Hematopoietic multipotent progenitor cell treated with erythropoietin and hydrocortisone succinate and interleukin-3 and kit ligand, for 17 days (in vitro differentiated cells): ENCODE results near the gene GMIP.
A peak's percentile ranks its signal among the peaks of the same experiment; 100 is the strongest.

Experiments used
- DNase-seq: peaks from one replicate; pipeline ENCODE4 v3.0.0-alpha.2; 2015; ENCODE audit warnings: low spot score

Gene GMIP

DNA sequence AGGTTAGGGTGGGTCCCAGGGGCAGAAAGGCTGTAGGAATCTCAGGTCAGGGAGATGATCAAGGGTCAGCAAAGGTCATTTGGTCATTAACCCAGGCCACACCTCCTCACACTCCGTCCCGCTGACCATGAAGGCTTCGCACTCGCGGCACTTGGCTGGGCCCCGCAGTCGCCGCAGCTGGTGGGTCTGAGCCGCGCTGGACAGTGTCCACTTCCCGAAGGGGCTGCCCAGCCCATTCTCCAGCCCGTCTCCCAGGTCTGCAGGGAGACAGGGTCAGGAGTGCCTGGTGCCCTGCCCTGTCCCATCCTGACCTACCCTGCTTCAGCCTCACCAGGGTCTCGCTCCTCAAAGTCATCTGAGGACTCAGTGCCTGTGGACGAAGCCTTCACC is 8.1 kb downstream of the GMIP start:
- DNase-seq: no peak

DNA sequence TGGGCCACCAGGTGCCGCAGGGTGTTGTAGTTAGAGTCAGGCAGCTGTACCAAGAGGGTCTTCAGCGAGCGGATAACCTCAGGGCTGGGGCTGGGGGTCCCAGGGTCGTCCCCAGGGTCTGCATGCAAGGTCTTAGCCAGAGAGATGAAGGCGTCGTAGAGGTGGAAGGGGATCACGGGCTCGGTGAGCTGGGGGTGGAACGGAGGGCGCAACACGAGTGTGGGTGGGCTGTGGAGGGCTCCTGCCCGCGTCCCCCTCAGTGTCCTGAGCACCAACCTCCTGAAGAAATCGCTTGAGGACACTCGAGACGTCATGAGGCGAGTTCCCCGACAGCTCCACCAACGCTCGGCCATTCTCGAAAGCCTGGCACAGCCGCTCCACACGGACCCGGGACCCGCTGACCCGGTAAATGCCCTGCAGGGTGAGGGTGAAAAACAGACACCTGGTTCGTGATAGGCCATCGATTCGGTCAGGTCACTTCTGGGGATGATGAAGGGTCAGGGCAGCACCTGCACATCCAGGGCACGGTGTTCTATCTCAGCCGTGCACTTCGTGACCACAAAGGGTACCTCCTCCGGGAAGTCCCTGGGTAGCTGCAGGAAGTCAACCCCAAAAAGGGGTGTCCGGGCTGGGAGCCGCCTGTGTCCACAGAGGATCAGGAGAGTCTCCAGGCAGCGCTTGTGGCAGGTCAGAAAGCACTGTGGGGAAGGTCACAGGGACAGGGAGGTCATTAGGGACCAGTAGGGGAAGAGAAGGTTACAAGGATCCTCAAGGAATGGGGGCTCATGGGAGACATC is 8.7 kb downstream of the GMIP start:
- no peak for DNase-seq

DNA sequence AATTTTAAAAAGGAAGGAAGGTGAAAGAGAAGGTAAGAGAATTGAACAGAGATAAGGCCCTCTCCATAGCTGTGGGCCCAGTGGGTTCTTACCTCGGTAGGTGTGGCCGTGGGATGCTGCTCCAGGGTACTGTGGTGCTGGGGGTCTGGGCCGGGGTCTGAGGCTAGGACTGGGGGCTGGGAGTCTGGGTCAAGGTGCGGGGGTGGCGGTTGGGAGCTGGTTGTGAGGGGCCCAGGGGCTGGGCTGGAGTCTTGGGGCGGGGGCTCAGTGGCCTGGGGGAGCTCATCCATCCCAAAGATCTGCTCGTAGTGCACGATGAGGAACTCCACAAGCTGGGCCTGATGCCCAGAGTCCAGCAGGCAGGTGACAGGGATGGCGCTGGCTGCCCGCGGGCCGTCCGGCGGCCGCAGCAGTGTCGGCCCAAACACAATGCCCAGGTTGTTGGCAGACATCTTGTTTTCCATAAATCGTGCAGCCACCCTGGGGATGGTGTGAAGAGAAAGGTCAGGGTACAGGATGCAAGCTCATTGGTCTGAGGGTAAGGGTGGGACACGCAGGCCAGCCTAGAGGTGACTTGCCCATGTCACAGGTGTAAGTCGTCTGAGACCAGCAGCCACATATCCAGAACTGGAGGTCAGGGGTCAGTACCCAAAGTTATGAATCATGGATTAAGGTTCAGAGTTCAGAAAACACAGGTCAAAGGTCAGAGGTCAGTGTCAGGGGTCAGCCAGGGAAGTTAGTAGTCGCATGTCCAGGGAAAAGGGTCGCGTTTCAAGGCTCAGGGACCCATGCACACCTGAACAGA is 9.5 kb downstream of the GMIP start:
- DNase-seq: no peak

DNA sequence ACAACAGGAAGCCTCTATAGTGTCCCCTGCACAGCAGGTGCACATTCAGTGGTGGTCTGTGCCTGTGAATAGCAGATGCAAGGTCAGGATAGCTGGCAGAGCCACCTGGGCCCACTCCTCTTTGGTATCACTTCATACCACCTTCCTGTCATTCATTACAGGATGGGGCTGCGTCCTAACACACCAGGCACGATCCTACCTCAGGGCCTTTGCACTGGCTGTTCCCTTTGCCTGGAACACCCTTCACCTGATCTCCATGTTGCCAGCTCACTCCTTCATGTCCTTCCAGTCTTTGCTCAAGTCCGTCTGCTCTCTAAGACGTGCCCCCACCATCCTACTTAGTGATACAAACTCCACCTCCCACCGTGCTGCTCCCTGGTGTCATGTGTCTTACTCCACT is 10.8 kb downstream of the GMIP start:
- DNase-seq: no peak

DNA sequence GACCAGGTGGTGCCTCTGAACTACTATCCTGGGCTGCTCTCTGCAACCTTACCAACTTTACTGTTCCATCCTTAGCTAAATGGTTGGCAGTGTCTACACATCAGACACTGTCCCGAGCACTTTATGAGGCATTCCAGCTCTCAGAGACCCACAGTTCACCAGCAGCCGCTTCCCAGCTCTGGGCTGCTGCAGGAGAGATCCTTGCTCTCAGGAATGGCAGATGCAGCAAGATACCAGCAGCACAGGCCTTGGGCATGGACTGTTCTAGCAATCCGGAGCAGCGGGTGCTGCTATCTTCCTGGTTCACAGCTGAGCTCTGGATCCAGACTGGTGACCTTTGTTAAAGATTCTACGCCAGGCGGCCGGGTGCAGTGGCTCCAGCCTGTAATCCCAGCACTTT is 12.1 kb downstream of the GMIP start:
- no peak for DNase-seq

DNA sequence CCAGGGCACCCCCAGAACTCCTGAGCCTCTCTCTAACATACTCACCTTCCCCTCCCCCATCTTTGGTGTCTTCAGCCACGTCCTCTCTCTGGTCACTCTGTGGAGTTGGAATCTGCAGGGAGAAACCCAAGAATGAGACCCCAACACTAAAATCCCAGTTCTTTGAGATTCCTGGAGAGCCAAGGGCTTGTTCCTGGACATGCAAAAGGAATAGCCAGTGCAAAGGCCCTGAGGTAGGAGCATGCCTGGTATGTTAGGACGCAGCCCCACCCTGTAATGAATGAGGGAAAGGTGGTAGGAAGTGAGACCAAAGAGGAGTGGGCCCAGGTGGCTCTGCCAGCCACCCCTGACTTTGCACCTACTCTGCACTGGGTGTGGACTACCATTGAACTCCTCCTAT is 13.0 kb downstream of the GMIP start:
- DNase-seq: no peak

DNA sequence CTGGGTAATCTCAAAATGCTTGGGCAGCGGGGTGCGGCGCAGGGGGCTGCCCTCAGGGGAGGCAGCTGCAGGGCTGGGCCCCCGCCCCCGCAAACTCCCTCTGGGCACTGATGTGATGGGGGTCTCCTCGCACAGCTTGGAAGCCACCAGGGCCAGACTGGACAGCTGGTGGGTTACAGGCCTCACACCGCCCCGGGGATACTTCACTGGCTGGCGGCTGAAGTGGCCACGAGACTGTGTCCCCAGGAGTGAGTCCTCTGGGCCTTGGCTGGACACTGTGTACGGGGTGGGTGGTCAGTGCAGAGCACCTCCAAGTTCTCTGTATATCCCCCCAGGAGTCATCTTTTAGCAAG is 13.4 kb downstream of the GMIP start:
- no peak for DNase-seq

DNA sequence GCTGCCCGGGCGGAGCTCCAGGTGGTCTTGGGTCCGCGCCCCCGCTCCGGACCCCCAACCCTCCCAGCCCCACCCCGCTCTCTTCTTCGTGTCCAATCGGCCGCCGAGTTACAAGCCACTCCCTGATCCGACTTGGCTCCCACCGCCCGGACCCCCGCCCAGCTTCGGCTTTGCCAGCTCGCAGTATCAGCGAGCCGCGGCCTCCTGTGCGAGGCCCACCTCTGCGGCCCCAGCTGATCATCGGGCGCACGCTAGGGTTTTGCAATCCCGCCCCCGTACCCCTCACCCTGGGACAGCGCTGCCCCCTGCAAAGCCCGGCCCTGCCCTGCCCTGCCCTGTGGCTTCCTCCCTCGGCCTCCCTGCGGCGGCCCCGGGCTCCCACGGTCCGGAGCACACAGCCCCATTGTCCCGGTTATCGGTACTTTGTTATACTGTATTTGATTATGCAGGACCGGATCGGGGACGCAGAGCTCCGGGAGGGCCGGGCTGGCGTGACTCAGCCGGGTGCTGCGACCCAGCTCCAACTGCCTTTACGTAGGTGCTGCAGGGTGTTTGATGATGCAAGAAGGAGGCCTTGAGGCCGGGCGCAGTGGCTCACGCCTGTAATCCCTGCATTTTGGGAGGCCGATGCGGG is 14.8 kb downstream of the GMIP start:
- no peak for DNase-seq

DNA sequence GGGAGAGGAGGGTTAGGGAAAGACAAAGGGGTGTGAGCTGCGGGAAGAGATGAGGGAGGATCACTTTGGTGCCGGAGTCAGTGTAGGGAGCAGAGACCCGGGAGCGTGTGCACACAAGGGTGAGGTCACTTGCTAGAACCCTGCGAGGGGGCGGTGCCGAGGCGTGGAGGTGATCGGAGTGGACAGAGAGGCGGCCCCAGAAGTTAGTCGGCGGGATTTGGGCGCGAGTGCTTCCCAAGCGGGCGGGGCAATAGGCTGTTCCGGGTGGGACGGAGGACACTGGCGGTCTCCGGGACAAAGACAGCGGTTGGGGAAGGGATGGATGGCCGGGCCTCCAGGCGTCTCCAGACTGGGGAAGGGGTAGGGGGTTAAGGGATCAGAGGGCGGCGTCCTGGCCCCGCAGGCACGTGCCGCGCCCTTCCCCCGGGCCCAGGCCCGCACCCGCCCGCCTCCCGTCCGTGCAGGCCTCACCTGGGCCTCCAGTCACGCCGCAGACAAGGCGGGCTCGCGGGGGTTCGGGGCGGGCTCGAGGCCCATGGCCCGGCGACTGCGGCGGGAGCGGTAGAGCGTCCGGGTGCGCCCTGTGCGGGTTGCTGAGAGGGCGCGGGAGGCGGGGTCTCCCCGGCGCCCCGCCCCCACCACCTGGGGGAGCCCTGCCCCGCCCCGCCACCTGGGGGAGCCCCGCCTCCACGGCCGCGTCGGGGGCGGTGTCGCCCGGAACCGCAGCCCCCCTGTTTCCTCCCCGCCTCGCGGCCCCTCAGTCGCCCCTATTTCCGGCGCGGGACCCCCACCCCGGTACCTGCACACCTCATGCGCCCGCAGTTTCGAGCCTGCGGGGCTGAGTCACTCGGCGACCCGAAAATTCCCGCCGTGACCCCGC is 15.6 kb downstream of the GMIP start, which contains the start of gene LPAR2:
LPAR2 (minus strand) TSS at position 600 of the 880 bp plus-strand sequence. CDS start 945 bp downstream, outside the sequence.
- no peak for DNase-seq

DNA sequence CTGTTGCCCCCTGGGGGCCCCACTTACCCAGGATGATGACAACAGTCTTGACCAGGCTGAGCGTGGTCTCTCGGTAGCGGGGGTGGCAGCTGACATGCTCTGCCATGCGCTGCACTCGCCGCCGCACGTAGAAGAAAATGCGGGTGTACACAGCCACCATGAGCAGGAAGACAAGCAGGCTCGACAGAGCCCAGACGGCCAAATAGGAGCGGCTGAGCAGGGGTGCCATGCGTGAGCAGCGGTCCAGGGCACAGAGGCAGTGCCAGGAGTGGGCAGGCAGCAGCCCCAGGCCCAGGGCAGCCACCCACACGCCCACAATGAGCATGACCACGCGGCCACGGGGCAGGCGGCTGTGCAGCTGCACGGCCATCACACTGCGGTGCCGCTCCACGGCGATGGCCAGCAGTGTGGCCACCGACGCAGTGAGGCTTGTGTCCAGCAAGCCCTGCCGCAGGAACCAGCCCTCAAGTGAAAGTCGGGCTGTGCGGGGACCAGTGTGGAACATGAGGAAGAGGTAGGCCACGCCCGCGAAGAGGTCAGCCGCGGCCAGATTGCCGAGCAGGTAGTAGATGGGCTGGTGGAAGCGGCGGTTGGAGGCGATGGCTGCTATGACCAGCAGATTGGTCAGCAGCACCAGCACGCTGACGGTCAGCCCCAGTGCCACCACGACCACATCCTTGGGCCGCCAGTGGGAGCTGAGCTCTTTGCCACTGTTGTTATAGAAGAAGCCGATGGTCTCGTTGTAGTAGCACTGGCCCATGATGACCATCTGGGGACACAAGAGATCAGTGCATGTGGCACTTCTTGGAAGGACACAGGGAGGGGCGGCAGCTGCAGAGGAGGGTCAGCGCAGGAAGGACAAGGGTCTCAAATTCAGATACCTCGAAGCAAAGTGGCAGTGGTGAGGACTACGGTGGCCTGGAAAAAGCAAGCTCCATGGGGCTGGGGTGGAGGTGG is 16.7 kb downstream of the GMIP start:
- no peak for DNase-seq

DNA sequence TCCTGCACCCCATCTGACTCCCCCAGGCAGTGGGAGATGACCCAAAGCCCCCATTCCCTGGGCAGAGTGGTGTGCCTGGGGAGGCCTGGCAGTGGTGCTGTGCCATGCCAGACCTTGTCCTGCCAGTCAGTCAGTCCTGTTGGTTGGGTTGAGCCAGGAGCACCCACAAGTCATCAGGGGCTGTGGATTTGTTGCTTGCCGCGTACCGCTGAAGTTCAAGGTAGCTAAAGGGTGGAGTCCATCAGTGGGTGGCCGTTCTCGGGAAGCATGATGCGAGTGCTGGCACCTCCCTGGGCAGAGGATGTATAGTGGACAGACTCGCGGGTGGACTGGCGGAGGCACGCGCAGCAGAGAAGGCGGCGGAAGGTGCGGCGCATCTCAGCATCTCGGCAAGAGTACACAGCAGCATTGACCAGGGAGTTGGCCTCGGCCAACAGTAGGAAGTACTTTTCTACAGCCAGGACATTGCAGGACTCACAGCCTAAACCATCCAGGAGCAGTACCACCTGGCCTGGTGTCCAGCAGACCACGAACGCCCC is 19.4 kb downstream of the GMIP start:
- DNase-seq: no peak

DNA sequence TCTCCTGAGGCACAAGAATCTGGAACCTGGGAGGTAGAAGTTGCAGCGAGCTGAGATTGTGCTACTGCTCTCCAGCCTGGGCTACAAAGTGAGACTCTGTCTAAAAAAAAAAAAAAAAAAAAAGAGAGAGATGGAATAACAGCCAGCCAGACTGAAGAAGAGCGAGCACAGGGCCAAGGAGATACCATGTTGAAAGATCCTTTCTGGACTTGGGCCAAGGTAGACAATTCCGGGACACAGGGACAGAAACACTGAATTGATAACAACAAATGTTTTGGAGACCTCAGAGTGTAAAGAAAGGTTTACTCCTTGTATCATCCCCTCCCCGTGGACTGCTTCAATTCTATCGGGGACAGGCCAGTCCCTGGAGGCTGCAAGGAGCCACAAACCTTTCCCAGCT is 20.1 kb downstream of the GMIP start:
- no peak for DNase-seq

DNA sequence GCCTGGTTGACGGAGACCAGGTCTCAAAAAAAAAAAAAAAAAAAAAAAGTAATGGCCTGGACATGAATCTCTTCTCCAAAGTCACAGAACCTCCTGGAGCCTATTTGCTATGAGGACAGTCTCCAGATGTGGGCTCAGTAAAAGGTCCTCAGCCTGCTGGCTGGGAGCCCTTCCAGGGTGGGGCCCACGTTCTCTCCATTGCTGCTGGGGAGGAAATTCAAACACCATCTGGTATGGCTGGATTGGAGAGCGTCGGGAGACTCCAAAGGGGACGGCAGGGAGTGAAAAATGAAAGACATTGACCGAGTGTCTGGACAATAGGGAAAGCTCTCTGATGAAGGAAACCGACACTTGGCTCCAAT is 23.6 kb downstream of the GMIP start:
- no peak for DNase-seq

DNA sequence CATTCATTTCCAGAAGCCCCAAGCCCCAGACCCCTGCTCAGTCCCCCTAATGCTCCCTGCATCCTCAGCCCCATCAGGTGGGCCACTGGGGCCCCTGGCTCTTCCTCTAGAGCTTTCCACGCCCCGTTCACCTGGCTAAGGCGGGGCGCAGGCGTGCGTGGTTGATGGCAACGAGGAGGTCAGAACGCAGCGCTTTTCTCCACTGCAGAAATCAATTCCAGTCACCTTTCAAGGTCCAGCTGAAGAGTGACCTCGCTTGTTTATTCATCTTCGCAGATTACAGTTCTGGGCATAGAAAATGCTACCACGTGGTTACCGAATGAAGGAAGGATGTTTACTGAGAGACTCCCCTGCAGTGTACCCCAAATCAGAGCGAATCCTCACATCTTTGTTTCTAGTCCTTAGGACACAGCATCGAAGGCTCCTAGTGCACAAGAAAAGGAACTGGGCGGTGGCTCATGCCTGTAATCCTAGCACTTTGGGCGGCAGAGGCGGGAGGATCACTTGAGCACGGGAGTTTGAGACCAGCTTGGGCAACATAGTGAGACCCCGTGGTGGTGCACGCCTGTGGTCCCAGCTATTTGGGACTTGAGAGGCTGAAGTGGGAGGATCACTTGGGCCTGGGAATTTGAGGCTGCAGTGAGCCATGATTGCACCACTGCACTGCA is 24.1 kb downstream of the GMIP start:
- DNase-seq: no peak

DNA sequence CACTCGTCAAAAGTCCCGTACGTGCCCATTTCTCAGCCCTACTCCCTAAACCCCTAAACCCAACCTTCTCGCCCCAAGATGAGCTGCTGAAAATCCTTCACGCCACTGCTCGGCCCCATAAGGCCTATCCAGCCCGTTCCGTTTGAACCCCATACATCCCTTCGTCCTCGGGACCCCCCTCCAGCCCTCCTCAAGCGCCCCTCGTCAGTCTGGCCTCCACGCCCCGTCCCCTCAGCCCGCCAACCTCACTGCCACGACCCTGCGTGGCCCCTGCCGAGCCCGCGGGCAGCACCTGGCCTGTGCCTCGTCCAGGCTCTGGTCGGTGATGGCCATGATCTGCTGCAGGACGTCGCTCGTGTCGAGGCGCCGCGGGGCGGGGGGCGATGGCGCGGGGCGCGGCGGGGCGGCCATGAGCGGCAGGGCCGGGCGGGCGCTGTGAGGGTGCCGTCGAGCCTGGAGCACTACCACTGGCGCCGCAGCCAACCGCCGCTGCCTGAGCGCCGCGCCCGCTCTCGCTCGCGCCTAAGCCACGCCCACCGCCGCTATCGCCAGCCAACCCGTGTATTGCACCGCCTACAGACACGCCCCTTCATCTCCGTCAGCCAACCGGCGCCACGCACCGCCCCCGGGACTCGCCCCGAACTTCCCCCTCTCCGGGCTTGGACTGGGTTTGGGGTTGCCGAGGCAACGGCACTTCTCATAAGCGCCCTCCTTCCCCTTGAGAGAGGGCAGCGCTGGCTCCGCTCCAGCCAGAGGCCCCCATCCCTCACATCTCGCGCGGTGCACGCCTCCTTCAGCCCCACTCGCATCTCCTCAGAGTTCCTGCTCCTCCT is 25.0 kb downstream of the GMIP start, which contains the start of gene PBX4:
PBX4 (minus strand) TSS at position 469 of the 833 bp plus-strand sequence; CDS start at position 411, 58 bp downstream.
- peak; percentile 54 for DNase-seq

DNA sequence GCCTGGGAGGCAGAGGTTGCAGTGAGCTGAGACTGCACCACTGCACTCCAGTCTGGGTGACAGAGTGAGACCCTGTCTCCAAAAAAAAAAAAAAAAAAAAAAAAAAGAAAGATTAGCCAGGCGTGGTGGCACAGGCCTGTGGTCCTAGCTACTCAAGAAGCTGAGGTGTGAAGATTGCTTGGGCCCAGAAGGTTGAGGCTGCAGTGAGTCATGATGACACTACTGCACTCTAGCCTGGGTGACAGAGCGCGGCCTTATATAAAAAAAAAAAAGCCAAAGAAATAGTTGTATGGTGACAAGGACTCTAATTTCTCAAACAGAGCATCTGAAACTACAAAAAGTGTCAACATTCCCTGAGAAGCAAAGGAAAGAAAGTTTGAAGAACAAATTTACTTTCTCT is 28.4 kb downstream of the GMIP start:
- no peak for DNase-seq

DNA sequence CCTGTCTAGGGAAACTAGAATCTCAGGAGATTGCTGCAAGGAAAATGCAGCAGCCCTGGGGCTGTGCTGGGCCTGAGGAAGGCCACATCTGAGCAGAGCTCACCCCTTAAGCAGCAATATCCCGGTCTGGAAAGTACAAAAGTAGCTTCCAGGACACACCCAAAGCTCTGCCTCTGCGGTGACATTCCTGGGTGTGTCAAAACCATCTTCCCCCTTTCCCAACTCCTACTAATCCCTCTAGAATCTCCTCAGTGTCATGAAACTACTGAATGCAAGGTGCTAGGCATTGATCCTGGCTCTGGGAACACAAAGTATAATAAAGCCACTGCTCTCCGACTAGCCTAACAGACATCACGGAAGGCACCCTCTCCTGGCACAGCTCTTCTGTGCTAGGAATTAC is 30.0 kb downstream of the GMIP start:
- DNase-seq: no peak

DNA sequence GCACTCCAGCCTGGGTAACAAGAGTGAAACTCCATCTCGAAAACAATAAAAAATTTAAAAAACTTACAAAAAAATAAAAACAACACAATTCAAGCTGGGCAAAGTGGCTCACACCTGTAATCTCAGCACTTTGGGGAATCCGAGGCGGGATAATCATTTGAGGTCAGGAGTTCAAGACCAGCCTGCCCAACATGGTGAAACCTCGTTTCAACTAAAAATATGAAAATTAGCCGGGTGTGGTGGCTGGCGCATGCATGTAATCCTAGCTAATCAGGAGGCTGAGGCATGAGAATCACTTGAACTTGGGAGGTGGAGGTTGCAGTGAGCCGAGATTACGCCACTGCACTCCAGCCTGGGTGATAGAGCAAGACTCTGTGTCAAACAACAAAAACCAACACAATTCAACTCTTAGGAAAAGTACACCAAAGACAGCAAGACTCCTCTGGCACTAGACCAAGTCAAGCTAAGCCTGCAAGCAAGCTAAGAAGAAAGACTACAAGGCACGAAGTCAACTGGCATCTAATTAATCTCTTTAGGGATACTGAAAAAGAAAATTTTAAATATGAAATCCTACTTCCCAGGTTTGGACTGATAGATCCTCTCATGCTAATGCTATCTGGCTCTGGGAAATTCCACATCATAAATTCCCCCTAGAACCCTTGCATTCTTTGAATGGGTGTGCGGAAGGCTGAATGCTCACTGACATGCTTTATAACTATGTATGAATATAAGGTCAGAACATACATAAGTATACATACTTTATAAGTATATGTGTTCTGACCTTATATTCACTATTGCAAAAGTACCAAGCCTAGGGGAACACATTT is 32.9 kb downstream of the GMIP start:
- no peak for DNase-seq
